Hepatocyte (in vitro differentiated cells): ENCODE data around the gene DIPK1B.

Experiments
- EZH2 ChIP-seq: fragments of 200-600 bp; sonication (generic); IDR thresholded peaks from 2 replicates; pipeline ENCODE4 v1.6.1; 2016; ENCODE audit warnings: antibody characterized with exemption, mild to moderate bottlenecking, borderline replicate concordance
- TF ChIP-seq, protein P1 (sequence below): fragments of 200-600 bp; sonication (generic); IDR thresholded peaks from 2 replicates; pipeline ENCODE4 v1.5.1; 2016; ENCODE audit warnings: antibody characterized with exemption, mild to moderate bottlenecking; ENCODE audit not compliant: poor library complexity

DNA sequence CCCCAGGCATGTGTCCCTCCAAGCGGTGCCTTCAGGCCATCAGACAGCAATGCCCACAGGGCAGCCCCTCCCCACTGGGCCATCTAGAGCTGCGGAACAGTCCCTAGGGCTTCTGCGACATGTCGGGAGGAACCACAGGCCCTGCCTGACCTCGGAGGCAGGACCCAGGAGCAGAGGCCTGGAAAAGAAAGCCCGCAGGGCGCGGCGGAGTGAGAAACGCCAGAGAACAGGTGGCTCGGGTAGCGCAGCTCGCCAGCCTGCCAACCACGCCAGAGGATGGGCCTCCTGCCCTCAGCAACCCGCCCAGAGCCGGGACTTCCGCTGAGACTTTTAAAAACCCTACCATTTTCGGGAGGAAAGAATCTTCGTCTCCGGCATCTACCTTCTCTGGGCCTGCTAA, 45.0 kb downstream of the DIPK1B start:
- TF ChIP-seq, protein P1, sequence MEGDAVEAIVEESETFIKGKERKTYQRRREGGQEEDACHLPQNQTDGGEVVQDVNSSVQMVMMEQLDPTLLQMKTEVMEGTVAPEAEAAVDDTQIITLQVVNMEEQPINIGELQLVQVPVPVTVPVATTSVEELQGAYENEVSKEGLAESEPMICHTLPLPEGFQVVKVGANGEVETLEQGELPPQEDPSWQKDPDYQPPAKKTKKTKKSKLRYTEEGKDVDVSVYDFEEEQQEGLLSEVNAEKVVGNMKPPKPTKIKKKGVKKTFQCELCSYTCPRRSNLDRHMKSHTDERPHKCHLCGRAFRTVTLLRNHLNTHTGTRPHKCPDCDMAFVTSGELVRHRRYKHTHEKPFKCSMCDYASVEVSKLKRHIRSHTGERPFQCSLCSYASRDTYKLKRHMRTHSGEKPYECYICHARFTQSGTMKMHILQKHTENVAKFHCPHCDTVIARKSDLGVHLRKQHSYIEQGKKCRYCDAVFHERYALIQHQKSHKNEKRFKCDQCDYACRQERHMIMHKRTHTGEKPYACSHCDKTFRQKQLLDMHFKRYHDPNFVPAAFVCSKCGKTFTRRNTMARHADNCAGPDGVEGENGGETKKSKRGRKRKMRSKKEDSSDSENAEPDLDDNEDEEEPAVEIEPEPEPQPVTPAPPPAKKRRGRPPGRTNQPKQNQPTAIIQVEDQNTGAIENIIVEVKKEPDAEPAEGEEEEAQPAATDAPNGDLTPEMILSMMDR, result no peak
- no peak for TF ChIP-seq EZH2
